ENCODE results near the gene SHISA6. TPM values are rescaled to one million over a fixed set of nuclear protein-coding genes. Genes with fewer than 3 reads are reported as not detected.
A peak's percentile ranks its signal among the peaks of the same experiment; 100 is the strongest.

SHISA6 gene
- total RNA-seq, 1 donor from 2014 or later, result 1.4 TPM

GRCh38 chr17:11486101-11486867 lies 245.3 kb downstream of the SHISA6 start:
- TF ChIP-seq, protein P1, sequence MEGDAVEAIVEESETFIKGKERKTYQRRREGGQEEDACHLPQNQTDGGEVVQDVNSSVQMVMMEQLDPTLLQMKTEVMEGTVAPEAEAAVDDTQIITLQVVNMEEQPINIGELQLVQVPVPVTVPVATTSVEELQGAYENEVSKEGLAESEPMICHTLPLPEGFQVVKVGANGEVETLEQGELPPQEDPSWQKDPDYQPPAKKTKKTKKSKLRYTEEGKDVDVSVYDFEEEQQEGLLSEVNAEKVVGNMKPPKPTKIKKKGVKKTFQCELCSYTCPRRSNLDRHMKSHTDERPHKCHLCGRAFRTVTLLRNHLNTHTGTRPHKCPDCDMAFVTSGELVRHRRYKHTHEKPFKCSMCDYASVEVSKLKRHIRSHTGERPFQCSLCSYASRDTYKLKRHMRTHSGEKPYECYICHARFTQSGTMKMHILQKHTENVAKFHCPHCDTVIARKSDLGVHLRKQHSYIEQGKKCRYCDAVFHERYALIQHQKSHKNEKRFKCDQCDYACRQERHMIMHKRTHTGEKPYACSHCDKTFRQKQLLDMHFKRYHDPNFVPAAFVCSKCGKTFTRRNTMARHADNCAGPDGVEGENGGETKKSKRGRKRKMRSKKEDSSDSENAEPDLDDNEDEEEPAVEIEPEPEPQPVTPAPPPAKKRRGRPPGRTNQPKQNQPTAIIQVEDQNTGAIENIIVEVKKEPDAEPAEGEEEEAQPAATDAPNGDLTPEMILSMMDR (conservative IDR thresholded peaks at IDR 0.05), result no peak
- Mint-ChIP-seq H3K4me1 (peaks cover 37% of the 10 kb centered on the region), H3K4me3 (no peak overlapping the region), H3K27ac (ENCODE audit: unreplicated experiment) (no peak overlapping the region), H3K27me3 (ENCODE audit: low read depth) (peaks cover 66% of the 10 kb centered on the region), H3K9me3 (peaks cover 4% of the 10 kb centered on the region), H3K36me3 (ENCODE audit: low read depth) (no peaks in the 10 kb centered on the region)
- DNase-seq (ENCODE audit: low read depth, low spot score), result no peak

- no peak for DNase-seq (ENCODE audit: low read depth, low spot score)
- Mint-ChIP-seq H3K4me3 (no peak overlapping the region), H3K27me3 (ENCODE audit: low read depth) (peaks cover 71% of the 10 kb centered on the region), H3K27ac (ENCODE audit: unreplicated experiment) (peak overlapping the region; percentile 64), H3K36me3 (ENCODE audit: low read depth) (no peaks in the 10 kb centered on the region), H3K9me3 (peaks cover 4% of the 10 kb centered on the region), H3K4me1 (peaks cover 37% of the 10 kb centered on the region)
- TF ChIP-seq, protein P1 (conservative IDR thresholded peaks at IDR 0.05), result no peak
Measured at GRCh38 chr17:11486868-11487310, 245.9 kb downstream of the SHISA6 start.

DNA sequence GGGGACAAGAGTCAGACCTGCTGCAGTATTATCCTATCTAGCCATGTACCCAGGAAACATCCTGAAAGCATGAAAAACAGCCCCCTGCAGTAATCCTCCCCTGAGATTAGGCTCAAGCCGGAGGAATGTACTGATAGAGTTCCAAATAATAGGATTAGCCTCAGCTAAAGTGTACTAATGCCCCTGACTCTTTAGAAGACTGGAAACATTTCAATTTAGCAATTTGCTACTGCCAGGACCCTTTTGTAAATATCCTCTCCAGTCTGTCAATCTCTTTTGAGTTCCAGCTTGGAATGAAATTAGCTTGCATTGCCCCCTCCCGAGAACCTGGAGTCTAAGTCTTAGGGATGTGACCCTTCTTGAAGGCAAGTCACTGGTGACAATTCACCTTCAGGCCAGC lies 246.5 kb downstream of the SHISA6 start:
- H3K4me3 Mint-ChIP-seq, result no peak overlapping the region
- H3K27me3 Mint-ChIP-seq (ENCODE audit: low read depth), result peaks cover 68% of the 10 kb centered on the region
- peaks cover 4% of the 10 kb centered on the region for H3K9me3 Mint-ChIP-seq
- H3K27ac Mint-ChIP-seq (ENCODE audit: unreplicated experiment), result no peak overlapping the region
- H3K36me3 Mint-ChIP-seq (ENCODE audit: low read depth), result no peaks in the 10 kb centered on the region
- no peak for DNase-seq (ENCODE audit: low read depth, low spot score)
- TF ChIP-seq, protein P1 (conservative IDR thresholded peaks at IDR 0.05), result no peak
- H3K4me1 Mint-ChIP-seq, result peaks cover 37% of the 10 kb centered on the region

DNA sequence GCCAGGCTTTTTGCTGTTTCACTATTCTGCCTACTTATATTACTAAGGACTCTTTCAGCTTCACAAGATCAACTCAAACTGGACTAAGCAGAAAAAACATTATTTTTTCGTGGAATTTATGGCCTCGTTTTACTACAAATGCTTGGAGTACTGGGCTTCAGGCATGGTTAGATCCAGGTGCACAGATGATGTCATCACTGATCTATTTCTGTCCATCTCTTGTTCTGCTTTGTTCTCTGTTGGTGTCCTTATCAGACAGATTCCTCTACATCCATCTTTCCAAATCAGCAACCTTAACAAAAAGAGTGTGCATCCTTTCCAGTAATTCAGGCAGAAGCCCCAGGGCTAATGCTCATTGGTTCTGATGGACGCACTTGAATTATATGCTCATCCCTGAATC lies 247.4 kb downstream of the SHISA6 start:
- Mint-ChIP-seq H3K9me3 (peaks cover 4% of the 10 kb centered on the region), H3K27me3 (ENCODE audit: low read depth) (peaks cover 68% of the 10 kb centered on the region), H3K27ac (ENCODE audit: unreplicated experiment) (no peak overlapping the region), H3K36me3 (ENCODE audit: low read depth) (no peaks in the 10 kb centered on the region), H3K4me1 (peaks cover 37% of the 10 kb centered on the region), H3K4me3 (no peak overlapping the region)
- TF ChIP-seq, protein P1 (conservative IDR thresholded peaks at IDR 0.05), result no peak
- DNase-seq (ENCODE audit: low read depth, low spot score), result no peak

GRCh38 chr17:11490171-11490755 lies 249.2 kb downstream of the SHISA6 start:
- H3K36me3 Mint-ChIP-seq (ENCODE audit: low read depth), result no peaks in the 10 kb centered on the region
- H3K9me3 Mint-ChIP-seq, result peaks cover 4% of the 10 kb centered on the region
- H3K4me3 Mint-ChIP-seq, result no peak overlapping the region
- TF ChIP-seq, protein P1 (conservative IDR thresholded peaks at IDR 0.05), result no peak
- no peak for DNase-seq (ENCODE audit: low read depth, low spot score)
- H3K27me3 Mint-ChIP-seq (ENCODE audit: low read depth), result peaks cover 75% of the 10 kb centered on the region
- H3K4me1 Mint-ChIP-seq, result peaks cover 42% of the 10 kb centered on the region
- H3K27ac Mint-ChIP-seq (ENCODE audit: unreplicated experiment), result no peak overlapping the region
